Measurements from ENCODE around the gene UBXN2A.
"Not testable (repeated sequence)": the region's sequence is repeated elsewhere in the genome, so short reads cannot be mapped to it uniquely, and the experiment has no call there.

Gene UBXN2A

GRCh38 chr2:23941644-23942043, 1.4 kb downstream of the UBXN2A start:
- no peak for DNase-seq

GRCh38 chr2:23943666-23944065, 3.4 kb downstream of the UBXN2A start:
- no peak for DNase-seq

DNA sequence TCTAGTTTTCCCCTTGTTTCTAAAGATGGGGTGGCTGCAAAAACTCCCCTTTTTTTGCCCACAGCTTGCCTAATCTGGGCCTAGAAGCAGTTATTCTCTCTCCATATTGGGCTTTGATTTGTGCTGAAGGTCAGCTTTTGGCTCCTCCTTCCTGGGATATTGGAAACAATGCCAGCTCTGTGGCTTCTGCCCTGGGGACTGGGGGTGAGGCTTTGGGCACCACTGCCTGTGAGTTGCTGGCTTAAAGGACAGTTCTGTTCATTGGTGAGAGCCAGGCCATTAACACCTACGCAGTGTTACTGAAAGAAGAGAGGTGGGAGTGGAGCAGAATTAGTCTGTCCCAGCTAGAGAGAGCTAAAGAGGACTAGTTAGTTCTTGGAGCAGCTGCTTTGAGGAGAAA, 4.3 kb downstream of the UBXN2A start:
- no peak for DNase-seq

- no peak for DNase-seq
Observed at GRCh38 chr2:23944976-23945375, 4.7 kb downstream of the UBXN2A start.

- no peak for DNase-seq
Observed at GRCh38 chr2:23947350-23947749, 7.1 kb downstream of the UBXN2A start.

- DNase-seq = not testable (repeated sequence)
Observed at GRCh38 chr2:23952558-23952957, 12.3 kb downstream of the UBXN2A start.

GRCh38 chr2:23953625-23954024, 13.4 kb downstream of the UBXN2A start:
- DNase-seq = no peak

- no peak for DNase-seq
Observed at GRCh38 chr2:23954325-23955014, 14.2 kb downstream of the UBXN2A start.

- DNase-seq = no peak
Observed at GRCh38 chr2:23967846-23968245, 27.6 kb downstream of the UBXN2A start.

GRCh38 chr2:23976883-23977282, 36.6 kb downstream of the UBXN2A start:
- DNase-seq = no peak

DNA sequence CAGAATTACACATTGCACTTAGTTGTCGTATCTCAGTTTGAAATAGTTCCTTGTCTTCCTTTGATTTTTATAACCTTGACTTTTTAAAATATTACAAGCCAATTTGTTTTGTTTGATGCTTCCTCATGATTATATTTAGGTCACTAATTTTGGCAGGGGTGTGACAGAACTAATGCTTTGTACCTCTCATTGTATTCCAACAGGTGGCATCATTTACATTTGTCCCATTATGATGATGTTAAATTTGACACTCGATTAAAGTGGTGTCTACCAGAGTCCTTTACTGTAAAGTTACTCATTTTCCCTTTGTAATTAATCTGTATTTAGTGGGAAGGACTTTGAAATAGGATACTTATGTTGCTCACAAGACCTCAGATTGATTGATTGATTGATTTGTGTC, 48.1 kb downstream of the UBXN2A start:
- DNase-seq = no peak

- no peak for DNase-seq
Observed at GRCh38 chr2:23992931-23993330, 52.7 kb downstream of the UBXN2A start.

DNA sequence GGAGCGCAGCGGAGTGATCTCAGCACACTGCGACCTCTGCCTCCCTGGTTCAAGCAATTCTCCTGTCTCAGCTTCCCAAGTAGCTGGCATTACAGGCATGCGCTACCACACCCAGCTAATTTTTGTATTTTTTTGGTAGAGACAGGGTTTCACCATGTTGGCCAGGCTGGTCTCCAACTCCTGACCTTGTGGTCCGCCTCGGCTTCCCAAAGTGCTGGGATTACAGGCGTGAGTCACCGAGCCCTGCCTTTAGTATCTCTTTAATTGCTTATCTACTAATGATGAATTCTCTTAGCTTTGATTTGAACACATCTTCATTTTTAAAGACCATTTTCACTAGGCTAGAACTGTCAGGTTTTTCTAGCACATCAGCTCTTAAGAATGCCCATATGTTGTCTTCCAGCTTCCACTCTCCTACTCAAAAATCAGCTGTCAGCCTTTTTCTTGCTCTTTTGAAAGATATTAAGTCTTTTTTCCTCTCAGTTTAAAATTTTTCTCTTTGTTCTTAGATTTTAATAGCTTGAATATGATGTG, 53.5 kb downstream of the UBXN2A start:
- DNase-seq = no peak

- DNase-seq = no peak
Observed at GRCh38 chr2:23994567-23994966, 54.3 kb downstream of the UBXN2A start.

- no peak for DNase-seq
Observed at GRCh38 chr2:24007693-24008092, 67.4 kb downstream of the UBXN2A start.

DNA sequence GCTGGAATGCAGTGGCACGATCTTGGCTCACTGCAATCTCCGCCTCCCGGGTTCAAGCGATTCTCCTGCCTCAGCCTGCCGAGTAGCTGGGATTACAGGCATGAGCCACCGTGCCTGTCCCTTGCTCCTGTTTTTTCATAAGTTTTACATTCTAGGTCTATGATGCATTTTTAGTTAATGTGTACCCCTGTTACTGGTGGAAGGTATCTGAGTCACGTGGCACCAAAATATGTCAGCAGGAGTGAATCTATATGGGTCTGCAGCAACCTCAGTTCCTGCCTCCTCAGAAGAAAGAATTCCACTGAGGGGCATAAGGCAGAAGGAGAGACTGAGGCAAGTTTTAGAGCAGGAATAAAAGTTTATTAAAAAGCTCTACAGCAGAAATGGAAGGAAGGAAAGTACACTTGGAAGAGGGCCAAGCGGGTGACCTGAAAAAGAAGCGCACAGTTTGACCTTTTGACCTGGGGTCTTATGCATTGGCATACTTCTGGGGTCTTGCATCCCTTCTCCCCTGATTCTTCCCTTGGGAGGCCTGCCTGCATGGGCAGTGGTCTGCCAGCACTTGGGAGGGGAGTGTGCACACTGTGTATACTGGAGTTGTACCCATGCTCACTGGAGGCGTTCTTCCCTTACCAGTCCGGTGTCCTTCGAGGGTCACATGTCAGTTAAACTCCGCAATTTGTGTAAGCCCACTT, 68.6 kb downstream of the UBXN2A start:
- no peak for DNase-seq

- no peak for DNase-seq
Observed at GRCh38 chr2:24009367-24009679, 69.1 kb downstream of the UBXN2A start.

DNA sequence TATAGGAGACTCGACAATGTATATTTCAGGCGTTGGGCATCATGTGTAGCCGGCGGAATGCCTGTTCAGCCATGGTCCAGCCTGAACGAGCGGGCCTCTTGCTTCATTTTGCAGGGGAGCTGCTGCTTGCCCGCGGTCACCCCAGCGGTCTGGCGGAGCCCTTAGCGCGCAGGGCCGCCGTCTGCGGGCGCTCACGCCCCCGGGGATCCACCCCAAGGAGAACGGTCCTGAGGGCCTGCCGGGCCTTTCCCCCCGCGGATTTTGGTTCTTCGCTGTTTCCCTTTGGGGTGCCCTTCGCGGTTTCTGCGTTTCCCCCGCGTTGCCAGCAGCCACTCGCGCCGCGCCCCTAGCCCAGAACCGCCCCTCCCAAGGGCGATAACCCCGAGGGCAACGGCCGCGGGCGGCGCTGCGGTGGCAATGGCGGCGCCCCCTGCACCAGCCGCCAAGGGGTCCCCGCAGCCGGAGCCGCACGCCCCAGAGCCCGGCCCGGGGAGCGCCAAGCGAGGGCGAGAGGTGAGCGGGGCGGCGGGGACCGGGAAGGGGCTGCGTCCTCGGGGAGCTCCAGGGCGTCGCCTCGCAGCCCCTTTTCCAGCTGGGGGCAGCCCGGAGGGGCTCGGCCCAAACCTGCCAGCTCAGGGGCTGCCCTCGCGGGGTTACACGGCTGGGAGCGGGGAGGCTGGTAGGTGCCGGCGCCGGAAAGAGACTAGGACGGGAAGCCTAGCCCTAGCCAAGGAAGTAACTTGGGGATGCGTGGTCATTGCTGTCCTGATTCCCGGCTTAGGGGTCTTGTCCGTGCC, 69.6 kb downstream of the UBXN2A start, which contains the start of gene MFSD2B:
Gene MFSD2B, plus strand, starts transcription at position 406 of the 797 bp plus-strand sequence. Its CDS starts 12 bp downstream, at position 418.
- DNase-seq = no peak

DNA sequence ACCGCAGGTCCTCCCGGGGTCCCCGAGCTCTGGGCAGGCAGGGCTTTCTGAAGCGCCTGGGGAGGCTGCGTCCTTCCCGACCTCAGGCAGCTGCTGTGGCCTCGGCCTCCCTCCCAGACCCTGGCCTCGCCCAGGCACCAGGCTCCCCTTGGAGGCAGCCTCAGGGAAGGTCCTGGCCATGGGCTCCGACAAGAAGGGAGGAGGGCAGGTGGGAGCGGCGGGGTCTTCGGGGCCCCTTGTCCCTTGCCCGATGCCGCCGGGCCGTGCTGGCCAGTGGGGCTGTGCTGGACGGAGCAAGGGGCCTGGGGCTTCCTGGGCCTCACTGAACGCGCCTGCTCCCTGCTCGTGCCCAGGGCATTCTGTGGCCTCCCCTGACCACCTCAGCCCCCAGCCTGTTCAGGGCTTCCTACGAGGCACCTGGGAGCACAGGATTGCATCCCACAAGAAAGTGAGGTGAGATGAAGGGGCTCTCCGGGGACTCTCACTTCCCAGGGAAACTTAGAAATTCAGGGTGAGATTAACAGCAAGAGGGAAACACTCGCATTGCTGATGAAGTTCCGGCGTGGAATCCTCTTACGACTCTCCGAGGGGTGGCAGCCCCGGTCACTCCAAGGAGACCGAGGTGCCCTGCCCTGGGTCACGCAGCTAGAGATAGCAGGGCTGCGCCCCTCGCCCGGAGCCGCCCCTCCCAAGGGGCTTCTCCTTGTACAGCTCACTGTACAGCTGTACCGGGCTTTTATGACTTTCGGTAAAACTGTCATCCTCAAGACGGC, 70.4 kb downstream of the UBXN2A start:
- no peak for DNase-seq

GRCh38 chr2:24011250-24012104, 71.2 kb downstream of the UBXN2A start:
- DNase-seq = no peak

DNA sequence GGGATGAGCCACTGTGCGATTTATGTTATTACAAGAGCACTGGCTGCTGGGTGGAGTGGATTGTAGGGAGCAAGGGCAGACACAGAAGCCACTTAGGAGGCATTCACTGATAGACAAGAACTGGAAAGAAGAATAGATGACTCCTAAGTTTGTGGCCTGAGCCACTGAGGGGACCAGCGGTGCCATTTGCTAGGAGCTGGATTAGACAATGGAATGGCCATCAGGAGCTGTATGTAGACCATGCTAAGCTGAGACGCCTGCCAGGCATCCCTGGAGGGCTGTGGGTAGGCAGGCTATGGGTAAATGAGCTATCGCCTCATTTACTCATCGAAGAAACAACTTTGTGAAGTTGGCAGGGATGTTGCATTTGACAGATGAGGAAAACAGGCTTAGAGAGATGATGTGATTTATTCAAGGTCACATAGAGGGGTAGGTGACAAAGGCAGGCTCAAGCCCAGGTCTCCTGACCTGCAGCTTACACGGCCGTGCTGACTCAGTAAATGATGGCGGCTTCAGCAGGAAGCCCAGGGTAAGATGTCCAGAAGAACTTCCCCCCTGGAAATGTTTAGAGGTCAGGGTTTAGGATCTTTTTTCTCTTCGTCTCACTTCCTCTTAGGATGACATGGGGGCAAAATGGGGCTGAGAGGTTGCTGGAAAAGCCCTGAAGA, 72.4 kb downstream of the UBXN2A start:
- DNase-seq = no peak
